ENCODE results near the gene HDAC4.

GRCh38 chr2:239059854-239060253 lies 341.0 kb downstream of the HDAC4 start:
- TF ChIP-seq CTCF (conservative IDR thresholded peaks at IDR 0.05) (no peak), EZH2 (IDR thresholded peaks at IDR 0.05; ENCODE audit: low read depth) (no peak)
